ENCODE data around the gene SSX1.
"Not testable (repeated sequence)": the region's sequence is repeated elsewhere in the genome, so short reads cannot be mapped to it uniquely, and the experiment has no call there.

SSX1 gene, protein sequence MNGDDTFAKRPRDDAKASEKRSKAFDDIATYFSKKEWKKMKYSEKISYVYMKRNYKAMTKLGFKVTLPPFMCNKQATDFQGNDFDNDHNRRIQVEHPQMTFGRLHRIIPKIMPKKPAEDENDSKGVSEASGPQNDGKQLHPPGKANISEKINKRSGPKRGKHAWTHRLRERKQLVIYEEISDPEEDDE

DNA sequence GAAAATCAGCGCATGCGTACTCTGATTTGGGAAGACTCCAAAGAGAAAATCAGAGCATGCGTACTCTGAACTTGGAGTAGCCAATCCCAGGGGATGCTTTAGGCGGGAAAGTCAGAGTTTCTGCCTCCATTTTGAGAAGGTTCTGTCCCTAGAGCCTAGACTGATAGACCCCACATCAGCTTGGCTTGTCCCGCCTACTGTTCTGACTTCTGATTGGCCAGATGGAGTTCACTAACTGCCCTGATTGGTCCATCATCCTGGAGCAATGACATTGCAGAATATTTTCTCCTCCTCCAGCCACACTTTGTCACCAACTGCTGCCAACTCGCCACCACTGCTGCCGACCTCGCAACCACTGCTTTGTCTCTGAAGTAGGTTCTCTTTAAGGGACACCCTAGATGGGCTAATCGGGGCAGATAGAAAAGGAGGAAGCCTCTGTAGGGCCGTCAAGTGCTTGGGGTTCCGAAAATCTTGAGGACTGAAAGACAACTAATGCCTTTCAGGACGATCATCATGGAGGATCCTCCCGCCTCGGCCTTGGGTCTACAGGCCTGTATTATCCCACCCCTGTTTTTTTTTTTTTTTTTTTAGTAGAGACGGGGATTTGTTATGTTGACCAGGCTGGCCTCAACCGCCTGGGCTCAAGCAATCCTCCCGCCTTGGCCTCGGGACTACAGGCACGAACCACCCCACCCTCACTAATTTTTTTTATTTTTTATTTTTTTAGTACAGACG lies at the start of gene SSX1:
Gene SSX1 (plus strand): TSS at position 331 of the 735 bp plus-strand sequence. CDS start 1,850 bp downstream, outside the sequence.
- not testable (repeated sequence) for DNase-seq (ENCODE audit: low spot score)

- not testable (repeated sequence) for DNase-seq (ENCODE audit: low spot score)
Observed at GRCh38 chrX:48214341-48214740, 40.9 kb upstream of the SSX1 start.

GRCh38 chrX:48224196-48224595 lies 31.0 kb upstream of the SSX1 start:
- not testable (repeated sequence) for DNase-seq (ENCODE audit: low spot score)

DNA sequence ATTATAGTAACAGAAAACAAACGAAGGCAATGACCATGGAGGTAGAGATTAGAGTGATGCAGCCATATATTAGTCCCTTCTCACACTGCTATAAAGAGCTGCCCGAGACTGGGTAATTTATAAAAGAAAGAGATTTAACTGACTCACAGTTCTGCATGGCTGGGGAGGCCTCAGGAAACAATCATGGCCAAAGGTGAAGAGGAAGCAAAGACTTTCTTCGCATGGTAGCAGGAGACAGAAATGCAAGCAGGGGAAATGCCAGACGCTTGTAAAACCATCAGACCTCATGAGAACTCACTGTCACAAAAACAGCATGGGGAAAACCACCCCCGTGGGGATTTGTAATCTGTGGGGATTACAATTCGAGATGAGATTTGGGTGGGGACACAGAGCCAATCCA lies 2.2 kb upstream of the SSX1 start:
- DNase-seq (ENCODE audit: low spot score): not testable (repeated sequence)

GRCh38 chrX:48274365-48274764 lies 19.2 kb downstream of the SSX1 start:
- DNase-seq (ENCODE audit: low spot score): not testable (repeated sequence)

DNA sequence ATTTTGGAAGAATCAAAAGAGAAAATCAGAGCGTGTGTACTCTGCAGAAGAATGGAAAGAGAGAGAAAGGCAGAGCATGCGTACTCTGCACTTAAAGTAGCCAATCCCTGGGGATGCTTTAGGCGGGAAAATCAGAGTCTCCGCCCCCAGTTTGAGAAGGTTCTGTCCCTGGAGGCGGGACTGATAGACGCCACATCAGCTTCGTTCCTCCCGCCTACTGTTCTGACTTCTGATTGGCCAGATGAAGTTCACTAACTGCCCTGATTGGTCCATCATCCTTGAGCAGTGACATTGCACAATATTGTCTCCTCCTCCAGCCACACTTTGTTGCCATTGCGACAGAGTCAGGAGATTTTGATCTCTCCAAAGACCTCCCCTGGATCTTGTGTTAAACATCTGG lies 23.8 kb downstream of the SSX1 start:
- DNase-seq (ENCODE audit: low spot score): no peak

DNA sequence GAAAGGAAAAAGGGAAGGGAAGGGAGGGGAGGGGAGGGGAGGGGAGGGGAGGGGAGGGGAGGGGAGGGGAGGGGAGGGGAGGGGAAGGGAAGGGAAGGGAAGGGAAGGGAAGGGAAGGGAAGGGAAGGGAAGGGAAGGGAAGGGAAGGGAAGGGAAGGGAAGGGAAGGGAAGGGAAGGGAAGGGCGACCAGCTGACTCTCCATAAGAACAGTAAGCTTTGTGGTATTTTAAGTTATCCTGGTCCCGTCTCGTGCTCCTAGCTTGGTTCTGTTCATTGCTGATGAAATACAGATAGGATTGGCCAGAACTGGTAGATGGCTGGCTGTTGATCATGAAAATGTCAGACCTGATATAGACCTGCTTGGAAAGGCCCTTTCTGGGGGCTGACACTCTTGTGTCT lies 25.5 kb downstream of the SSX1 start:
- DNase-seq (ENCODE audit: low spot score): not testable (repeated sequence)

DNA sequence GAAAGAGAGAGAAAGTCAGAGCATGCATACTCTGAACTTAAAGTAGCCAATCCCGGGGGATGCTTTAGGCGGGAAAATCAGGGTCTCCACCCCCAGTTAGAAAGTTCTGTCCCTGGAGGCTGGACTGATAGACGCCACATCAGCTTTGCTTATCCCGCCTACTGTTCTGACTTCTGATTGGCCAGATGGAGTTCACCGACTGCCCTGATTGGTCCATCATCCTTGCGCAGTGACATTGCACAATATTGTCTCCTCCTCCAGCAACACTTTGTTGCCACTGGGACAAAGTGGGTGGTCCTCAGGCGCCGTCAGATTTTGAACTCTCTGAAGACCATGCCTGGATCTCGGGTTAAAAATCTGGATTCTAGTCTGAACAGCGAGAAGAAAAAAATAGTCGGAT lies 51.0 kb downstream of the SSX1 start:
- DNase-seq (ENCODE audit: low spot score): no peak

- DNase-seq (ENCODE audit: low spot score): not testable (repeated sequence)
Observed at GRCh38 chrX:48313996-48314395, 58.8 kb downstream of the SSX1 start.
